ENCODE results near the gene PACS2. TPM values are rescaled to one million over a fixed set of nuclear protein-coding genes. Genes with fewer than 3 reads are reported as not detected.

Gene PACS2
- total RNA-seq, 1 experiment from 2014 or later, result 43.3 TPM

GRCh38 chr14:105353136-105353535 is 38.6 kb downstream of the PACS2 start:
- Histone ChIP-seq H3K9me2 (ENCODE audit: insufficient read depth) (no peaks in the 10 kb centered on the region), H3K4me3 (no peak overlapping the region), H3K36me3 (ENCODE audit: low read depth) (no peaks in the 10 kb centered on the region), H3K79me2 (ENCODE audit: low read depth) (no peaks in the 10 kb centered on the region), H3K4me1 (replicated peaks; ENCODE audit: insufficient read depth) (no peaks in the 10 kb centered on the region), H4K20me1 (ENCODE audit: insufficient read depth) (no peaks in the 10 kb centered on the region), H3K4me2 (no peak overlapping the region), H3F3A (ENCODE audit: insufficient read depth, low read depth) (peaks cover 10% of the 10 kb centered on the region), H3K9me3 (ENCODE audit: insufficient read depth, low read depth) (no peaks in the 10 kb centered on the region), H3K27ac (no peak overlapping the region), H3K27me3 (ENCODE audit: insufficient read depth, low read depth) (no peaks in the 10 kb centered on the region), H2AFZ (no peak overlapping the region)
- ChIA-PET POLR2A (ENCODE audit: unreplicated experiment) (no interaction called here), CTCF (no interaction called here)
- no peak for DNase-seq
- no peak for TF ChIP-seq EZH2 (IDR thresholded peaks at IDR 0.05; ENCODE audit: low read depth)
- no peak for TF ChIP-seq CTCF (conservative IDR thresholded peaks at IDR 0.05)
- intact Hi-C loops (cut with micrococcal nuclease; ENCODE audit: unreplicated experiment), result loop anchor here (2.0 to 5.0 kb wide), 3 partner anchors 151 to 686 kb away; no protein-coding TSS in a partner anchor
- no TSS peak for BruUV-seq (replicated peaks)

GRCh38 chr14:105354541-105354940 is 40.0 kb downstream of the PACS2 start:
- TF ChIP-seq CTCF (conservative IDR thresholded peaks at IDR 0.05) (no peak), EZH2 (IDR thresholded peaks at IDR 0.05; ENCODE audit: low read depth) (no peak)
- Histone ChIP-seq H2AFZ (no peak overlapping the region), H3K27ac (no peak overlapping the region), H3F3A (ENCODE audit: insufficient read depth, low read depth) (peaks cover 10% of the 10 kb centered on the region), H3K79me2 (ENCODE audit: low read depth) (no peaks in the 10 kb centered on the region), H3K27me3 (ENCODE audit: insufficient read depth, low read depth) (no peaks in the 10 kb centered on the region), H3K9me3 (ENCODE audit: insufficient read depth, low read depth) (no peaks in the 10 kb centered on the region), H4K20me1 (ENCODE audit: insufficient read depth) (no peaks in the 10 kb centered on the region), H3K4me3 (no peak overlapping the region), H3K4me1 (replicated peaks; ENCODE audit: insufficient read depth) (no peaks in the 10 kb centered on the region), H3K4me2 (no peak overlapping the region), H3K9me2 (ENCODE audit: insufficient read depth) (no peaks in the 10 kb centered on the region), H3K36me3 (ENCODE audit: low read depth) (no peaks in the 10 kb centered on the region)
- intact Hi-C loops (cut with micrococcal nuclease; ENCODE audit: unreplicated experiment), result loop anchor here (5.0 kb wide), 2 partner anchors 152 to 687 kb away; no protein-coding TSS in a partner anchor
- BruUV-seq (replicated peaks), result no TSS peak
- DNase-seq, result no peak
- CTCF ChIA-PET, result no interaction called here
- POLR2A ChIA-PET (ENCODE audit: unreplicated experiment), result no interaction called here

- H3K36me3 ChIP-seq (ENCODE audit: low read depth), result no peaks in the 10 kb centered on the region
- H3K9me3 ChIP-seq (ENCODE audit: insufficient read depth, low read depth), result no peaks in the 10 kb centered on the region
- H3K79me2 ChIP-seq (ENCODE audit: low read depth), result no peaks in the 10 kb centered on the region
- intact Hi-C loops (cut with micrococcal nuclease; ENCODE audit: unreplicated experiment), result no loop called here
- H3K27me3 ChIP-seq (ENCODE audit: insufficient read depth, low read depth), result no peaks in the 10 kb centered on the region
- no peak for DNase-seq
- ChIA-PET CTCF (no interaction called here), POLR2A (ENCODE audit: unreplicated experiment) (no interaction called here)
- no peak overlapping the region for H3K27ac ChIP-seq
- no peak for TF ChIP-seq EZH2 (IDR thresholded peaks at IDR 0.05; ENCODE audit: low read depth)
- no peak for TF ChIP-seq CTCF (conservative IDR thresholded peaks at IDR 0.05)
- no peaks in the 10 kb centered on the region for H3K9me2 ChIP-seq (ENCODE audit: insufficient read depth)
- no peaks in the 10 kb centered on the region for H3K4me1 ChIP-seq (replicated peaks; ENCODE audit: insufficient read depth)
- H3F3A ChIP-seq (ENCODE audit: insufficient read depth, low read depth), result peaks cover 10% of the 10 kb centered on the region
- BruUV-seq (replicated peaks), result no TSS peak
- no peak overlapping the region for H3K4me2 ChIP-seq
- H4K20me1 ChIP-seq (ENCODE audit: insufficient read depth), result no peaks in the 10 kb centered on the region
- no peak overlapping the region for H2AFZ ChIP-seq
- H3K4me3 ChIP-seq, result no peak overlapping the region
These were observed 40.6 kb downstream of the PACS2 start for GRCh38 chr14:105355049-105355575.

Measured in PC-9 (cell line).